ENCODE results near the gene NRAS. TPM values are rescaled to one million over a fixed set of nuclear protein-coding genes. Genes with fewer than 3 reads are reported as not detected.
"Not testable (repeated sequence)": the region's sequence is repeated elsewhere in the genome, so short reads cannot be mapped to it uniquely, and the experiment has no call there.

Gene NRAS
- total and polyA plus RNA-seq, 9 donors, result 36.2 to 56.6 (median 50.5) TPM

DNA sequence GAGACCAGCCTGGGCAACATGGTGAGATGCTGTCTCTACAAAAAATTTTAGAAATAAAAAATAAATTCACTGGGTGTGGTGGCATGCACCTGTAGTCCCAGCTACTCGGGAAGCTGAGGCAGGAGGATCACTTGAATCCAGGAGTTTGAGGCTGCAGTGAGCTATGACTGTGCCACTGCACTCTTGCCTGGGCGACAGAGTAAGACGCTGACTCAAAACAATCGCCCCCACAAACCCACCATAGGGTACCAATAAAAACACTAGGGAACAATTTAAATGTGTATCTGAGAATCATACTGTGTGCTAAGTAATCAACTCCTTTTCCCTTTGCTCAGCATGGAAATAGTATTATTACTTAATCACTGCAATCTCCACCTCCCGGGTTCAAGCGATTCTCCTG lies 37.1 kb upstream of the NRAS start:
- H3K27me3 ChIP-seq (ENCODE audit: control insufficient read depth, insufficient read depth, low read length); H3K36me3 ChIP-seq (ENCODE audit: control insufficient read depth, insufficient read depth, low read length); DNase-seq; H3K4me3 ChIP-seq (ENCODE audit: low read length); H3K27ac ChIP-seq (ENCODE audit: low read length); H3K9me3 ChIP-seq (replicated peaks; ENCODE audit: control insufficient read depth, low read depth, low read length): not testable (repeated sequence)
- H3K4me1 ChIP-seq (ENCODE audit: control insufficient read depth, insufficient read depth, low read length), result peaks cover 25% of the 10 kb centered on the region
- no CpG with 5 or more reads among the region's 6 CpGs for WGBS (ENCODE audit: insufficient coverage)

DNA sequence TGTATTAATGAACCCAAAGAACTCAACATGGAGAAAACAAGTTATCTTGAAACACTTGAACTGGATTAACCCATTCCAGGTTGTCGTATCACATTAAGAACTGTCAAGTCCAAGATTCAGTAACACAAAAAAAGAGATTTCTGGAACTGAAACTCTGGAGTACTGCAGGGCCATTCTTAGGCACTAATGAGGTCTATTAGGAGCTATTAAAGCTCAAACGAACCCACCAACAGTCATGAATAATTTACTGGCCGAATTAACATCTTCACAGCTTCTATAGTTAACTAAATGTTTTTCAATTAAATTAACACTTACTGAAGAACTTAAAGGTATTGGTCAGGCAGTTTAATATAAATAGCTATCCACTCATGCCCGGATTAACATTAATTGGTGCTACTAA lies 36.6 kb upstream of the NRAS start:
- DNase-seq, result no peak
- Histone ChIP-seq H3K9me3 (replicated peaks; ENCODE audit: control insufficient read depth, low read depth, low read length) (no peaks in the 10 kb centered on the region), H3K36me3 (ENCODE audit: control insufficient read depth, insufficient read depth, low read length) (peaks cover 3% of the 10 kb centered on the region), H3K27ac (ENCODE audit: low read length) (no peak overlapping the region), H3K4me1 (ENCODE audit: control insufficient read depth, insufficient read depth, low read length) (peaks cover 25% of the 10 kb centered on the region), H3K4me3 (ENCODE audit: low read length) (no peak overlapping the region), H3K27me3 (ENCODE audit: control insufficient read depth, insufficient read depth, low read length) (peaks cover 2% of the 10 kb centered on the region)
- no CpG with 5 or more reads among the region's 4 CpGs for WGBS (ENCODE audit: insufficient coverage)

DNA sequence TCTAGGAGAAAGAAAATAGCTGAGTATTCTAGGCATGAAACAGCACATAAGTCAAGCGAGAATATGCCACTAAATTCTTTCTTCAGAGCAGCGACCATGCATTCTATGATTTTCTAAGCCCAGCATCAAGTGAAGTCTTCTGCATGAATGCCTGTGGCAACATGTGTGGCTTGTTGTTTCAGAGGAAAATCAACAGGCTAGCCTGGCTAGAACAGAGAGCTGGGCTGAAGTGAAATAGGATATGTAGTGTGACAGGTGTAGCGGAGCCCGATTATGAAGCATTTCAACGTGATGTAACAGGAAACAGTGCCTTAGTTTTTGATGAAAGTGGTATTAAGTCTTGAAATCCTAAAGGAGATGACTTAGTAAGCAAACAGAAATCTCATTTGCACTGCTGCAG lies 34.2 kb upstream of the NRAS start:
- H3K4me3 ChIP-seq (ENCODE audit: low read length), result no peak overlapping the region

DNA sequence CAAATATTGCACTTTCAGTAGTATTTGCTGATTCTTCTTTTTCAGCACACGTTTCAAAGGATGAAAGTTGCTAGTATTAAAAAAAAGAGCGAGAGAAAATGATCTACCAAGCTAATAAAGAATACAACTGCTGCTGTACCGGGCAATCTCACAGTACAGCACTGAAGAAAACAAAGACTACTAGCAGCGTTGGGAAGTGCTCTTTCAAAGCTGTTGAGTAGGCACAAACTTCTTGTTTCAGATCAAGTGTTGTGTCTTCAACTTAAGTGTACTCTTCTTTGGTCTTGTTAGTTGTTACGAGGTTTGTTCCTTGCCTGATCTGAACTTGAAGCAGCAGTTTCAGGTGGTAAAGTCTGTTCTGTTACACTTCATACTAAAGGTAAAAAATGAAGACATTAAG lies 33.3 kb upstream of the NRAS start:
- no peak overlapping the region for H3K27ac ChIP-seq (ENCODE audit: low read length)
- no peaks in the 10 kb centered on the region for H3K27me3 ChIP-seq (ENCODE audit: control insufficient read depth, insufficient read depth, low read length)
- no peak overlapping the region for H3K4me3 ChIP-seq (ENCODE audit: low read length)
- peaks cover 13% of the 10 kb centered on the region for H3K4me1 ChIP-seq (ENCODE audit: control insufficient read depth, insufficient read depth, low read length)
- no peak for DNase-seq
- H3K9me3 ChIP-seq (replicated peaks; ENCODE audit: control insufficient read depth, low read depth, low read length), result no peaks in the 10 kb centered on the region
- peaks cover 9% of the 10 kb centered on the region for H3K36me3 ChIP-seq (ENCODE audit: control insufficient read depth, insufficient read depth, low read length)
- WGBS (ENCODE audit: insufficient coverage), result 60% methylated on average over 1 of the region's 5 CpGs

More for the DNA sequence above, 34.2 kb upstream of the NRAS start:
- Histone ChIP-seq H3K9me3 (replicated peaks; ENCODE audit: control insufficient read depth, low read depth, low read length) (no peaks in the 10 kb centered on the region), H3K4me1 (ENCODE audit: control insufficient read depth, insufficient read depth, low read length) (peaks cover 16% of the 10 kb centered on the region), H3K27me3 (ENCODE audit: control insufficient read depth, insufficient read depth, low read length) (no peaks in the 10 kb centered on the region), H3K27ac (ENCODE audit: low read length) (no peak overlapping the region), H3K36me3 (ENCODE audit: control insufficient read depth, insufficient read depth, low read length) (peaks cover 9% of the 10 kb centered on the region)
- DNase-seq, result peak; percentile 40
- WGBS (ENCODE audit: insufficient coverage), result 52% methylated on average over 3 of the region's 5 CpGs

DNA sequence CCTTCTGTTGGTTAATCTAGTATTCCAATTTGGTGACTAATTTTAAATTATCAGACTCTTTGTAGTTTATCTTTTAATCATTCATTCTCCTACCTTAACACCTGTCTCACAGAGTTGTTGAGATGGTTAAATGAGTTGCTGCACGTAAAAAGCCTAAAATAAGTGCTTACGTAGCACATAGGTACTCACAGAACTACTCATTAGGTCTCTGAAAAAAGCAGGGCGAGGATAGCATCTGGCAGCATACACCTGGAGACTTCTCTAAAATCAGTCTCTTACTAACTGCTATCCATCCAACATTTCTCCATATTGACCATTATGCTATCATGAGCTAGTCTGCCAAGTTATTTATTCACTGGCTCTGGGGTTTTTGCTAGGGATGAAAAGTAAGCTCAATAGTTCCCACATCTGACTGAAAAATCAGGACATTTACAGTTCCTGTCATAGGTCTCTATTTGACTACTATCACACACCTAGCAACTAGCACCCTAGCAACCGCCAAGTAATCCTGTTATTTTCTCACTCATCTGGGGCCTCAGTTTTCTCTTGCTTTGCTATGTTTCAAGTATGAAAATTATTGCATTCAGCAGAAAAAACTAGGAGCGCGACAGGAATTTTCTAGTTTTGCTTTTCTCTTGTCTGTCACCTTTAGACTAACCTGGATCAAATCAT lies 30.0 kb upstream of the NRAS start:
- Histone ChIP-seq H3K4me3 (ENCODE audit: low read length) (no peak overlapping the region), H3K9me3 (replicated peaks; ENCODE audit: control insufficient read depth, low read depth, low read length) (no peaks in the 10 kb centered on the region), H3K27me3 (ENCODE audit: control insufficient read depth, insufficient read depth, low read length) (no peaks in the 10 kb centered on the region), H3K4me1 (ENCODE audit: control insufficient read depth, insufficient read depth, low read length) (peaks cover 3% of the 10 kb centered on the region), H3K36me3 (ENCODE audit: control insufficient read depth, insufficient read depth, low read length) (peaks cover 17% of the 10 kb centered on the region), H3K27ac (ENCODE audit: low read length) (no peak overlapping the region)
- whole genome bisulfite sequencing (ENCODE audit: insufficient coverage), result 83% methylated on average over 4 of the region's 6 CpGs
- DNase-seq, result no peak

DNA sequence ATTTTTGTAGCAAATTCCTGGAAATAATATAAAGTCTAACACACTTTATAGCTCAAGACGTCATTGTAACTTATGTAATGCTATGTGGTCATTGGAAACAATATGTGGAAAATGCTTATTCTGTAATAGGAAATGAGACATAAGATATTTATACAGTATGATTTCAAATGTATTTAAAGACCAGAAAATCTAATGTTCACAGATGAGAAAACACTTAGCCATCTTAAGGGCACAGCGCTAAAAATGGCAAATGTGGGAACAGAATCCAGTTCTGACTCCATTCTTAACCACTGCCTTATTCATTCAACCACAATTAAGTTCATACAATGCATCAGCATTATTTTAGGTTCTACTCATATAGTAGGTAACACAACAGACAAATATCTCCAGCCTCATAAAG lies 28.7 kb upstream of the NRAS start:
- no peak overlapping the region for H3K4me3 ChIP-seq (ENCODE audit: low read length)
- peak; percentile 23 for DNase-seq
- H3K27me3 ChIP-seq (ENCODE audit: control insufficient read depth, insufficient read depth, low read length), result no peaks in the 10 kb centered on the region
- H3K4me1 ChIP-seq (ENCODE audit: control insufficient read depth, insufficient read depth, low read length), result no peaks in the 10 kb centered on the region
- no peak overlapping the region for H3K27ac ChIP-seq (ENCODE audit: low read length)
- H3K9me3 ChIP-seq (replicated peaks; ENCODE audit: control insufficient read depth, low read depth, low read length), result no peaks in the 10 kb centered on the region
- WGBS (ENCODE audit: insufficient coverage), result no CpG with 5 or more reads among the region's 2 CpGs
- peaks cover 17% of the 10 kb centered on the region for H3K36me3 ChIP-seq (ENCODE audit: control insufficient read depth, insufficient read depth, low read length)

DNA sequence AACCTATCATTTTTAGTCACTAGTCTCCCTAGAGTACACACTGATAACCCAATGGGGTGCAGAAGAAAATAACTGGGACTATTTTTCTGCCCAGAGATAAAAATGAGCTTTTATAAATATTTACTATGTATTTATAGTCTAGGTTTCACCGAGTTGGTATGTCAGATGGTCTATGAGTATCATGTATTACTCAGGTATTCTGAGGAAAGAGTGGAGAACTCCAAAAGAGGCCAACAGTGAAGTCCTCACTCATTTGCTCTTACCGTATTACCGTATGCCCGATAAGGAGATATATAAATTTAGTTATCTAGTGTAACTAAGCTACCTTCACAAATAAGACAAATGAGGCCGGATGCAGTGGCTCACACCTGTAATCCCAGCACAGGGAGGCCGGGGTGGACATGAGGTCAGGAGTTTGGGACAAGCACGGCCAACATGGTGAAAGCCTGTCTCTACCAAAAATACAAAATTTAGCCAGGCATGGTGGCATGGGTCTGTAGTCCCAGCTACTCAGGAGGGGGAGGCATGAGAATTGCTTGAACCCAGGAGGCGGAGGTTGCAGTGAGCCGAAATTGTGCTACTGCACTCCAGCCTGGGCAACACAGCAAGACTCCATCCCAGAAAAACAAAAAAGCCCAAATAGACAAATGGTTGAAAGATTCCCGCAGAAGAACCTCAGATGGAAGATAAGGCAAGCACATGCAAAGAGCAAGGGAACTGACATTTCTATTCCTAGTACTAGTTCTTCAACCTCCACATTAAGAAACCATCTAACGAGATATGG lies 25.6 kb upstream of the NRAS start:
- H3K4me1 ChIP-seq (ENCODE audit: control insufficient read depth, insufficient read depth, low read length), result no peaks in the 10 kb centered on the region
- no peak overlapping the region for H3K27ac ChIP-seq (ENCODE audit: low read length)
- no peaks in the 10 kb centered on the region for H3K9me3 ChIP-seq (replicated peaks; ENCODE audit: control insufficient read depth, low read depth, low read length)
- no peak overlapping the region for H3K4me3 ChIP-seq (ENCODE audit: low read length)
- no peaks in the 10 kb centered on the region for H3K27me3 ChIP-seq (ENCODE audit: control insufficient read depth, insufficient read depth, low read length)
- 100% methylated on average over 1 of the region's 11 CpGs for WGBS (ENCODE audit: insufficient coverage)
- DNase-seq, result no peak
- H3K36me3 ChIP-seq (ENCODE audit: control insufficient read depth, insufficient read depth, low read length), result peaks cover 25% of the 10 kb centered on the region

DNA sequence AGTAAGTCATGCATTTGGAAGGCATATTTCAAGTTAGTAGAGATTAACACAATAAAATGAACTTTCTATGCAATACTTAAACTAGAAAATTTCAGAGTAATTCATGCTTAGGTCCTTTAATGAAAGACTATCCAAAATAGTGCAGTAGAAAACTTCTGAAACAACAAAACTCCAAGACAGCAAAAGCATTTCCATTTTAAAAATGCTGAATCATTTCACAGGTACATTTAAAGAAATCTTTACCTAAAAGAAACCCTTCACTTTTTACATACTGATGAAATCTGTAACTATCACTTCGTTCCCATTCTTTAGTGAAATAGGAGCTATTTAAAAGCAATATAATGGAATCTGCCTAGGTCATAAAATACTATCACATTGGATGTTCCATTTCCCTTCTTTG lies 23.8 kb upstream of the NRAS start:
- Histone ChIP-seq H3K27ac (ENCODE audit: low read length) (no peak overlapping the region), H3K27me3 (ENCODE audit: control insufficient read depth, insufficient read depth, low read length) (no peaks in the 10 kb centered on the region), H3K9me3 (replicated peaks; ENCODE audit: control insufficient read depth, low read depth, low read length) (no peaks in the 10 kb centered on the region), H3K36me3 (ENCODE audit: control insufficient read depth, insufficient read depth, low read length) (peaks cover 33% of the 10 kb centered on the region), H3K4me3 (ENCODE audit: low read length) (no peak overlapping the region), H3K4me1 (ENCODE audit: control insufficient read depth, insufficient read depth, low read length) (no peaks in the 10 kb centered on the region)
- WGBS (ENCODE audit: insufficient coverage), result no CpG with 5 or more reads among the region's 1 CpG
- DNase-seq, result no peak

DNA sequence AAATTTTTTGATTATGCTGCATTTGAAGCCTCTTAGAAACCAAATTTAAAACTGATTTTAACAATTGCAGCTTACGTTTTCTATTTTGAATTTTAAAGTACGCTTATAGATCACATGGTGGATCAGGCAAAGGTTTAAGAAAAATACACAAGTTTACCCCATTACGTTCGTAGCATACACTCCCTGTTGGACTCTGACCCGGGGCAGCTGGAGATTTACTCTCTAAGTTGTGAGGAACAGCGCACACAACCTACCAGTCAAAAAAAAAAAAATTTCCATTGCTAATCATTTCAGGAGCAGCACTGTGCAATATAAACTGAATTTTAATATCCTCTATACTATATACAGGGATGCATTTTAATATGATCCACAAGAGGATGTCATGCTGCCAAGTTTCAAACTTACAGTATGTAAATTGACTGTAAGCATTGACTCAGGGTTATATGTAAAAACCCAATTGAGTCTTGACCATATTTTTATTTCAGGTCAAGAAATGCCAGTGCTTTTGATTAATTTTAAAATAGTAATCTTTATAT lies 20.8 kb upstream of the NRAS start:
- no peak for DNase-seq
- H3K27ac ChIP-seq (ENCODE audit: low read length), result no peak overlapping the region
- WGBS (ENCODE audit: insufficient coverage), result 67% methylated on average over 4 of the region's 6 CpGs
- no peak overlapping the region for H3K4me3 ChIP-seq (ENCODE audit: low read length)
- no peaks in the 10 kb centered on the region for H3K27me3 ChIP-seq (ENCODE audit: control insufficient read depth, insufficient read depth, low read length)
- H3K9me3 ChIP-seq (replicated peaks; ENCODE audit: control insufficient read depth, low read depth, low read length), result no peaks in the 10 kb centered on the region
- H3K4me1 ChIP-seq (ENCODE audit: control insufficient read depth, insufficient read depth, low read length), result no peaks in the 10 kb centered on the region
- peaks cover 38% of the 10 kb centered on the region for H3K36me3 ChIP-seq (ENCODE audit: control insufficient read depth, insufficient read depth, low read length)

DNA sequence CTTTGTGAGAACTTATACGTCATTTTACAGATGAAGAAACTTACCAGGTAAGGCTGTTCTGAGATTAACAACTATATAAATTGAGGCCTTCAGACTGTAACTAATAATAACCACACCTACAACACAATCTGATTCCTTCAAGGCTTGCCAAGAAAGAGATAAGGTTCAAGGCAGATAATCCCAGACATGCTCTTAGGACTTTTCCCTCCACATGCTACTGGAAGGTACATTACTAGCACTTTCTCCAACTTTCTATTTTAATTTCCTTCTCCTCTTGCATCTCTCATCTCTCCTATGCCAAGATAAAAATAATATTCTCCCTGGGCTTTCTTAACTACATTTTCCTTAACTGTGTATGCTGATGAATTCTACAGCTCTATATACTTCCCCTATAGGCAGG lies 18.9 kb upstream of the NRAS start:
- no peak overlapping the region for H3K27ac ChIP-seq (ENCODE audit: low read length)
- no peaks in the 10 kb centered on the region for H3K9me3 ChIP-seq (replicated peaks; ENCODE audit: control insufficient read depth, low read depth, low read length)
- no CpG with 5 or more reads among the region's 1 CpG for WGBS (ENCODE audit: insufficient coverage)
- peaks cover 41% of the 10 kb centered on the region for H3K36me3 ChIP-seq (ENCODE audit: control insufficient read depth, insufficient read depth, low read length)
- H3K27me3 ChIP-seq (ENCODE audit: control insufficient read depth, insufficient read depth, low read length), result no peaks in the 10 kb centered on the region
- no peak for DNase-seq
- H3K4me3 ChIP-seq (ENCODE audit: low read length), result no peak overlapping the region
- no peaks in the 10 kb centered on the region for H3K4me1 ChIP-seq (ENCODE audit: control insufficient read depth, insufficient read depth, low read length)
